Adipocyte (in vitro differentiated cells): ENCODE measurements around the gene ACBD6.

ENCODE experiments used
- DNase-seq: peaks from one replicate; pipeline ENCODE4 v3.0.0-alpha.2; 2015; ENCODE audit warnings: low read depth
- H3K27me3 ChIP-seq: replicated peaks from 2 replicates; pipeline ENCODE4 v1.7.0; 2013; ENCODE audit warnings: mild to moderate bottlenecking, low read length, moderate library complexity; ENCODE audit not compliant: control insufficient read depth, insufficient read depth
- H3K36me3 ChIP-seq: 2 replicates; pipeline ENCODE4 v1.7.0; 2013; ENCODE audit warnings: low read length, mild to moderate bottlenecking, moderate library complexity; ENCODE audit not compliant: control insufficient read depth, insufficient read depth, severe bottlenecking
- H3K4me1 ChIP-seq: 2 replicates; pipeline ENCODE4 v1.7.0; 2013; ENCODE audit warnings: mild to moderate bottlenecking, low read length, moderate library complexity; ENCODE audit not compliant: control insufficient read depth, insufficient read depth
- H3K4me3 ChIP-seq: 2 replicates; pipeline ENCODE4 v1.7.0; 2013; ENCODE audit warnings: mild to moderate bottlenecking, low read length, moderate library complexity
- H3K9ac ChIP-seq: 2 replicates; pipeline ENCODE4 v1.7.0; 2013; ENCODE audit warnings: mild to moderate bottlenecking, low read length, moderate library complexity
- H3K9me3 ChIP-seq: 2 replicates; pipeline ENCODE4 v1.7.0; 2013; ENCODE audit warnings: mild to moderate bottlenecking, low read length, moderate library complexity; ENCODE audit not compliant: control insufficient read depth

Gene ACBD6

GRCh38 chr1:180256341-180257027, 245.9 kb downstream of the ACBD6 start:
- H3K4me3 ChIP-seq, result no peak overlapping the region

GRCh38 chr1:180255536-180256340, 246.6 kb downstream of the ACBD6 start:
- H3K4me3 ChIP-seq, result no peak overlapping the region
- DNase-seq, result no peak
- no peaks in the 10 kb centered on the region for H3K4me1 ChIP-seq
- no peaks in the 10 kb centered on the region for H3K36me3 ChIP-seq
- H3K27me3 ChIP-seq, result peaks cover 77% of the 10 kb centered on the region
- H3K9me3 ChIP-seq, result no peaks in the 10 kb centered on the region
- H3K9ac ChIP-seq, result no peak overlapping the region

More at GRCh38 chr1:180256341-180257027, 245.9 kb downstream of the ACBD6 start:
- Histone ChIP-seq H3K27me3 (peaks cover 77% of the 10 kb centered on the region), H3K36me3 (no peaks in the 10 kb centered on the region), H3K9me3 (no peaks in the 10 kb centered on the region), H3K4me1 (no peaks in the 10 kb centered on the region), H3K9ac (no peak overlapping the region)
- DNase-seq, result no peak

- DNase-seq, result no peak
- no peak overlapping the region for H3K4me3 ChIP-seq
- no peak overlapping the region for H3K9ac ChIP-seq
- H3K4me1 ChIP-seq, result no peaks in the 10 kb centered on the region
- H3K36me3 ChIP-seq, result no peaks in the 10 kb centered on the region
- peaks cover 74% of the 10 kb centered on the region for H3K27me3 ChIP-seq
- no peaks in the 10 kb centered on the region for H3K9me3 ChIP-seq
Observed at GRCh38 chr1:180254854-180255253, 247.5 kb downstream of the ACBD6 start.

GRCh38 chr1:180254496-180254819, 247.9 kb downstream of the ACBD6 start:
- Histone ChIP-seq H3K36me3 (no peaks in the 10 kb centered on the region), H3K4me1 (no peaks in the 10 kb centered on the region), H3K27me3 (peaks cover 74% of the 10 kb centered on the region), H3K9ac (no peak overlapping the region), H3K4me3 (no peak overlapping the region), H3K9me3 (no peaks in the 10 kb centered on the region)
- no peak for DNase-seq

GRCh38 chr1:180253585-180254495, 248.5 kb downstream of the ACBD6 start:
- no peaks in the 10 kb centered on the region for H3K36me3 ChIP-seq
- no peak overlapping the region for H3K9ac ChIP-seq
- peaks cover 69% of the 10 kb centered on the region for H3K27me3 ChIP-seq
- no peak for DNase-seq
- H3K9me3 ChIP-seq, result no peaks in the 10 kb centered on the region
- peaks cover 3% of the 10 kb centered on the region for H3K4me1 ChIP-seq
- H3K4me3 ChIP-seq, result no peak overlapping the region

- H3K27me3 ChIP-seq, result peaks cover 63% of the 10 kb centered on the region
- DNase-seq, result peak; percentile 77
Observed at GRCh38 chr1:180252638-180253536, 249.5 kb downstream of the ACBD6 start.

GRCh38 chr1:180251526-180252305, 250.7 kb downstream of the ACBD6 start:
- H3K27me3 ChIP-seq, result peaks cover 62% of the 10 kb centered on the region
- H3K4me3 ChIP-seq, result no peak overlapping the region
- H3K36me3 ChIP-seq, result no peaks in the 10 kb centered on the region
- no peak overlapping the region for H3K9ac ChIP-seq
- H3K4me1 ChIP-seq, result peaks cover 7% of the 10 kb centered on the region
- no peaks in the 10 kb centered on the region for H3K9me3 ChIP-seq
- no peak for DNase-seq

More at GRCh38 chr1:180252638-180253536, 249.5 kb downstream of the ACBD6 start:
- Histone ChIP-seq H3K9ac (no peak overlapping the region), H3K4me3 (no peak overlapping the region), H3K36me3 (no peaks in the 10 kb centered on the region), H3K4me1 (peaks cover 7% of the 10 kb centered on the region), H3K9me3 (no peaks in the 10 kb centered on the region)

GRCh38 chr1:180250883-180251509, 251.4 kb downstream of the ACBD6 start:
- Histone ChIP-seq H3K4me1 (peaks cover 7% of the 10 kb centered on the region), H3K9ac (no peak overlapping the region), H3K9me3 (no peaks in the 10 kb centered on the region), H3K4me3 (no peak overlapping the region), H3K27me3 (peaks cover 55% of the 10 kb centered on the region), H3K36me3 (no peaks in the 10 kb centered on the region)
- no peak for DNase-seq

- no peaks in the 10 kb centered on the region for H3K36me3 ChIP-seq
- no peaks in the 10 kb centered on the region for H3K9me3 ChIP-seq
- H3K27me3 ChIP-seq, result peaks cover 52% of the 10 kb centered on the region
- no peak for DNase-seq
- H3K9ac ChIP-seq, result no peak overlapping the region
- peaks cover 7% of the 10 kb centered on the region for H3K4me1 ChIP-seq
- no peak overlapping the region for H3K4me3 ChIP-seq
Observed at GRCh38 chr1:180250499-180250770, 251.9 kb downstream of the ACBD6 start.
